Kidney epithelial cell (primary cell): Measurements from ENCODE around the gene SLC66A1. TPM values are rescaled to one million over a fixed set of nuclear protein-coding genes. Genes with fewer than 3 reads are reported as not detected.

Experiments
- DNase-seq: peaks from one replicate; pipeline ENCODE4 v3.0.0-alpha.2; 2010; ENCODE audit warnings: low read depth
- H3K27me3 ChIP-seq: 2 replicates; pipeline ENCODE4 v1.6.0; 2011; ENCODE audit warnings: low read length; ENCODE audit not compliant: control insufficient read depth, insufficient read depth
- H3K36me3 ChIP-seq: 2 replicates; pipeline ENCODE4 v1.5.1; 2011; ENCODE audit warnings: low read length; ENCODE audit not compliant: control insufficient read depth, insufficient read depth
- H3K4me3 ChIP-seq: 2 replicates; pipeline ENCODE4 v1.5.1; 2011; ENCODE audit warnings: low read depth, mild to moderate bottlenecking, control low read depth, low read length
- CTCF ChIP-seq: IDR thresholded peaks from 2 replicates; pipeline ENCODE4 v1.5.1; 2011; ENCODE audit warnings: mild to moderate bottlenecking, moderate library complexity, low read length, control low read depth, inconsistent platforms; ENCODE audit not compliant: insufficient read depth, poor library complexity, severe bottlenecking
- total RNA-seq: library from RNA; depleted of rRNA; stranded (reverse); fragments of >200 nt; gene quantifications from 2 replicates; pipeline ENCODE4 v1.2.3, GENCODE V29; 2015

Gene SLC66A1
- total RNA-seq, 1 donor from 2014 or later = 50.6 TPM

- peaks cover 5% of the 10 kb centered on the region for H3K36me3 ChIP-seq
- DNase-seq = no peak
Observed at GRCh38 chr1:19342062-19342750, 30.1 kb downstream of the SLC66A1 start.

GRCh38 chr1:19342894-19343616, 30.9 kb downstream of the SLC66A1 start:
- no peaks in the 10 kb centered on the region for H3K27me3 ChIP-seq
- no peak for TF ChIP-seq CTCF
- no peak overlapping the region for H3K4me3 ChIP-seq
- no peak for DNase-seq
- H3K36me3 ChIP-seq = peaks cover 5% of the 10 kb centered on the region

More at GRCh38 chr1:19342062-19342750, 30.1 kb downstream of the SLC66A1 start:
- H3K4me3 ChIP-seq = no peak overlapping the region
- H3K27me3 ChIP-seq = no peaks in the 10 kb centered on the region
- no peak for TF ChIP-seq CTCF

GRCh38 chr1:19343617-19344350, 31.7 kb downstream of the SLC66A1 start:
- no peak overlapping the region for H3K4me3 ChIP-seq
- DNase-seq = no peak
- H3K27me3 ChIP-seq = no peaks in the 10 kb centered on the region
- peaks cover 5% of the 10 kb centered on the region for H3K36me3 ChIP-seq
- no peak for TF ChIP-seq CTCF

GRCh38 chr1:19344372-19344810, 32.3 kb downstream of the SLC66A1 start:
- H3K4me3 ChIP-seq = no peak overlapping the region
- TF ChIP-seq CTCF = peak; percentile 94
- peaks cover 5% of the 10 kb centered on the region for H3K36me3 ChIP-seq
- H3K27me3 ChIP-seq = no peaks in the 10 kb centered on the region
- DNase-seq = no peak

GRCh38 chr1:19344831-19345230, 32.7 kb downstream of the SLC66A1 start:
- no peak for TF ChIP-seq CTCF
- Histone ChIP-seq H3K27me3 (no peaks in the 10 kb centered on the region), H3K4me3 (no peak overlapping the region), H3K36me3 (peaks cover 5% of the 10 kb centered on the region)
- no peak for DNase-seq
